Vagina (tissue), 2 donors: Measurements from ENCODE around the gene STN1.

Experiments used
- CTCF ChIP-seq, 3 experiments: fragments of 450-650 bp in 2 of 3; fragments of 200-600 bp in 1 of 3; sonication (generic) in 1 of 3; IDR thresholded peaks; one replicate each; pipeline ENCODE4 v1.5.1; 2017 to 2019; ENCODE audit warnings: antibody characterized with exemption in 3 of 3, mild to moderate bottlenecking in 2 of 3, moderate library complexity in 2 of 3
- POLR2A ChIP-seq, 2 donors: fragments of 450-650 bp; IDR thresholded peaks; one replicate each; pipeline ENCODE4 v1.6.1; 2017; ENCODE audit warnings: antibody characterized with exemption in 2 of 2, mild to moderate bottlenecking in 2 of 2, moderate library complexity in 2 of 2

- TF ChIP-seq CTCF (IDR thresholded peaks at IDR 0.05), result no peak
- TF ChIP-seq POLR2A (IDR thresholded peaks at IDR 0.05), result no peak
Measured at GRCh38 chr10:103967448-103968071, 49.6 kb upstream of the STN1 start.
